ENCODE data around the gene SAMHD1. TPM values are rescaled to one million over a fixed set of nuclear protein-coding genes. Genes with fewer than 3 reads are reported as not detected.
A peak's percentile ranks its signal among the peaks of the same experiment; 100 is the strongest.

Gene SAMHD1
- total and polyA plus RNA-seq, 2 donors from 2014 or later, result 13.7 to 94.1 TPM

- Histone ChIP-seq H3K4me1 (ENCODE audit: control insufficient read depth in 2 of 3, insufficient read depth in 2 of 3, low read depth in 1 of 3, low read length in 3 of 3) (no peaks in the 10 kb centered on the region), H3K9me3 (ENCODE audit: control insufficient read depth in 2 of 3, insufficient read depth in 1 of 3, low read length in 3 of 3) (no peaks in the 10 kb centered on the region), H3K36me3 (ENCODE audit: control insufficient read depth in 2 of 3, insufficient read depth in 3 of 3, low read length in 3 of 3) (no peaks in the 10 kb centered on the region), H3K4me3 (ENCODE audit: low read length in 3 of 3) (no peak overlapping the region), H3K27ac (ENCODE audit: low read depth in 2 of 2, low read length in 2 of 2) (no peak overlapping the region), H3K9ac (ENCODE audit: low read length in 3 of 3) (no peak overlapping the region), H3K27me3 (ENCODE audit: control insufficient read depth, insufficient read depth, low read length) (no peaks in the 10 kb centered on the region)
- intact Hi-C loops (cut with DNase I), result no loop called here
- FAIRE-seq, result no peak
- DNase-seq, result no peak
- no peak for TF ChIP-seq CTCF (IDR thresholded peaks at IDR 0.05; ENCODE audit: borderline replicate concordance, extremely low read depth, insufficient read depth)
These were observed 27.1 kb downstream of the SAMHD1 start for GRCh38 chr20:36924167-36925045.

- no peaks in the 10 kb centered on the region for H3K4me1 ChIP-seq (ENCODE audit: control insufficient read depth in 2 of 3, insufficient read depth in 2 of 3, low read depth in 1 of 3, low read length in 3 of 3)
- H3K27me3 ChIP-seq (ENCODE audit: control insufficient read depth, insufficient read depth, low read length), result no peaks in the 10 kb centered on the region
- no peak overlapping the region for H3K9ac ChIP-seq (ENCODE audit: low read length in 3 of 3)
- TF ChIP-seq CTCF (IDR thresholded peaks at IDR 0.05; ENCODE audit: borderline replicate concordance, extremely low read depth, insufficient read depth), result no peak
- H3K9me3 ChIP-seq (ENCODE audit: control insufficient read depth in 2 of 3, insufficient read depth in 1 of 3, low read length in 3 of 3), result no peaks in the 10 kb centered on the region
- no peak for FAIRE-seq
- DNase-seq, result no peak
- intact Hi-C loops (cut with DNase I), result no loop called here
- H3K36me3 ChIP-seq (ENCODE audit: control insufficient read depth in 2 of 3, insufficient read depth in 3 of 3, low read length in 3 of 3), result peaks cover 0 to 3% (median 0%) of the 10 kb centered on the region in 3 donors
- no peak overlapping the region for H3K4me3 ChIP-seq (ENCODE audit: low read length in 3 of 3)
- H3K27ac ChIP-seq (ENCODE audit: low read depth in 2 of 2, low read length in 2 of 2), result no peak overlapping the region
These were observed 31.2 kb downstream of the SAMHD1 start for GRCh38 chr20:36920334-36920730.

- no peak overlapping the region for H3K27ac ChIP-seq (ENCODE audit: low read depth in 2 of 2, low read length in 2 of 2)
- DNase-seq, result peak in 3 of 5 donors; percentile 11 to 73 (median 48)
- intact Hi-C loops (cut with DNase I), result no loop called here
- peak; percentile 82 for TF ChIP-seq CTCF (IDR thresholded peaks at IDR 0.05; ENCODE audit: borderline replicate concordance, extremely low read depth, insufficient read depth)
- no peaks in the 10 kb centered on the region for H3K27me3 ChIP-seq (ENCODE audit: control insufficient read depth, insufficient read depth, low read length)
- no peak overlapping the region for H3K4me3 ChIP-seq (ENCODE audit: low read length in 3 of 3)
- peak; percentile 94 for FAIRE-seq
- H3K9ac ChIP-seq (ENCODE audit: low read length in 3 of 3), result no peak overlapping the region
- no peaks in the 10 kb centered on the region for H3K9me3 ChIP-seq (ENCODE audit: control insufficient read depth in 2 of 3, insufficient read depth in 1 of 3, low read length in 3 of 3)
- H3K4me1 ChIP-seq (ENCODE audit: control insufficient read depth in 2 of 3, insufficient read depth in 2 of 3, low read depth in 1 of 3, low read length in 3 of 3), result no peaks in the 10 kb centered on the region
- H3K36me3 ChIP-seq (ENCODE audit: control insufficient read depth in 2 of 3, insufficient read depth in 3 of 3, low read length in 3 of 3), result peaks cover 0 to 3% (median 2%) of the 10 kb centered on the region in 3 donors
These were observed 31.7 kb downstream of the SAMHD1 start for GRCh38 chr20:36919715-36920333.

All from kidney (tissue), 14 donors.